Stimulated activated naive CD8-positive, alpha-beta T cell treated with anti-CD3 and anti-CD28 coated beads, Interleukin-15, Interleukin-2, amounts not matched to agents 100 ng/mL and 50 ng/mL, for 24 hours (primary cell): ENCODE measurements around the gene KATNAL2.
"Not testable (repeated sequence)": the region's sequence is repeated elsewhere in the genome, so short reads cannot be mapped to it uniquely, and the experiment has no call there.

Experiments used
- H3K27ac Mint-ChIP-seq: one replicate; pipeline ENCODE4 v1.8.0; 2021; ENCODE audit warnings: mild to moderate bottlenecking, mixed read lengths
- H3K27me3 Mint-ChIP-seq: one replicate; pipeline ENCODE4 v1.8.0; 2021; ENCODE audit warnings: mixed read lengths
- H3K36me3 Mint-ChIP-seq: one replicate; pipeline ENCODE4 v1.8.0; 2021; ENCODE audit warnings: low read depth, mixed read lengths
- H3K4me1 Mint-ChIP-seq: one replicate; pipeline ENCODE4 v1.8.0; 2021; ENCODE audit warnings: low read depth, mixed read lengths
- H3K4me3 Mint-ChIP-seq: one replicate; pipeline ENCODE4 v1.8.0; 2021; ENCODE audit warnings: mild to moderate bottlenecking, mixed read lengths
- H3K9me3 Mint-ChIP-seq: one replicate; pipeline ENCODE4 v1.8.0; 2021; ENCODE audit warnings: mixed read lengths

KATNAL2 gene

GRCh38 chr18:46915800-46916550 lies 1.4 kb upstream of the KATNAL2 start:
- H3K4me3 Mint-ChIP-seq, result peak overlapping the region; percentile 92
- H3K4me1 Mint-ChIP-seq, result peaks cover 45% of the 10 kb centered on the region
- no peaks in the 10 kb centered on the region for H3K27me3 Mint-ChIP-seq
- H3K27ac Mint-ChIP-seq, result peak overlapping the region; percentile 91
- no peaks in the 10 kb centered on the region for H3K36me3 Mint-ChIP-seq
- no peaks in the 10 kb centered on the region for H3K9me3 Mint-ChIP-seq

- Mint-ChIP-seq H3K9me3 (no peaks in the 10 kb centered on the region), H3K27me3 (no peaks in the 10 kb centered on the region), H3K4me1 (peaks cover 45% of the 10 kb centered on the region), H3K27ac (peak overlapping the region; percentile 91), H3K4me3 (peak overlapping the region; percentile 92), H3K36me3 (no peaks in the 10 kb centered on the region)
Measured at GRCh38 chr18:46916551-46917107, 773 bp upstream of the KATNAL2 start.

GRCh38 chr18:46917803-46918600 lies 600 bp downstream of the KATNAL2 start:
- Mint-ChIP-seq H3K9me3 (no peaks in the 10 kb centered on the region), H3K4me1 (peaks cover 45% of the 10 kb centered on the region), H3K4me3 (peak overlapping the region; percentile 92), H3K27me3 (no peaks in the 10 kb centered on the region), H3K36me3 (no peaks in the 10 kb centered on the region), H3K27ac (peak overlapping the region; percentile 87)

GRCh38 chr18:46920067-46920466 lies 2.7 kb downstream of the KATNAL2 start:
- peaks cover 28% of the 10 kb centered on the region for H3K4me1 Mint-ChIP-seq
- no peak overlapping the region for H3K27ac Mint-ChIP-seq

GRCh38 chr18:46920653-46921052 lies 3.3 kb downstream of the KATNAL2 start:
- no peaks in the 10 kb centered on the region for H3K36me3 Mint-ChIP-seq

More at GRCh38 chr18:46920067-46920466, 2.7 kb downstream of the KATNAL2 start:
- Mint-ChIP-seq H3K36me3 (no peaks in the 10 kb centered on the region), H3K27me3 (no peaks in the 10 kb centered on the region), H3K9me3 (no peaks in the 10 kb centered on the region), H3K4me3 (no peak overlapping the region)

GRCh38 chr18:46939337-46939963 lies 22.0 kb downstream of the KATNAL2 start:
- Mint-ChIP-seq H3K27ac (no peak overlapping the region), H3K9me3 (no peaks in the 10 kb centered on the region), H3K27me3 (peaks cover 3% of the 10 kb centered on the region), H3K4me3 (no peak overlapping the region), H3K4me1 (no peaks in the 10 kb centered on the region), H3K36me3 (no peaks in the 10 kb centered on the region)

More at GRCh38 chr18:46920653-46921052, 3.3 kb downstream of the KATNAL2 start:
- H3K4me1 Mint-ChIP-seq, result peaks cover 23% of the 10 kb centered on the region
- no peaks in the 10 kb centered on the region for H3K9me3 Mint-ChIP-seq
- H3K27ac Mint-ChIP-seq, result no peak overlapping the region
- H3K4me3 Mint-ChIP-seq, result no peak overlapping the region
- no peaks in the 10 kb centered on the region for H3K27me3 Mint-ChIP-seq

- H3K27me3 Mint-ChIP-seq, result peaks cover 3% of the 10 kb centered on the region
- no peak overlapping the region for H3K4me3 Mint-ChIP-seq
- H3K27ac Mint-ChIP-seq, result no peak overlapping the region
- H3K4me1 Mint-ChIP-seq, result no peaks in the 10 kb centered on the region
- no peaks in the 10 kb centered on the region for H3K9me3 Mint-ChIP-seq
- H3K36me3 Mint-ChIP-seq, result no peaks in the 10 kb centered on the region
Measured at GRCh38 chr18:46939998-46940571, 22.7 kb downstream of the KATNAL2 start.

- Mint-ChIP-seq H3K36me3 (no peaks in the 10 kb centered on the region), H3K9me3 (no peaks in the 10 kb centered on the region), H3K27ac (no peak overlapping the region), H3K4me1 (no peaks in the 10 kb centered on the region), H3K4me3 (no peak overlapping the region), H3K27me3 (peaks cover 3% of the 10 kb centered on the region)
Measured at GRCh38 chr18:46942646-46943045, 25.2 kb downstream of the KATNAL2 start.

- no peaks in the 10 kb centered on the region for H3K36me3 Mint-ChIP-seq
Measured at GRCh38 chr18:46946656-46947282, 29.4 kb downstream of the KATNAL2 start.

GRCh38 chr18:46950064-46950656 lies 32.8 kb downstream of the KATNAL2 start:
- H3K27ac Mint-ChIP-seq, result no peak overlapping the region
- H3K4me3 Mint-ChIP-seq, result no peak overlapping the region
- no peaks in the 10 kb centered on the region for H3K9me3 Mint-ChIP-seq
- H3K36me3 Mint-ChIP-seq, result no peaks in the 10 kb centered on the region
- H3K27me3 Mint-ChIP-seq, result peaks cover 7% of the 10 kb centered on the region
- no peaks in the 10 kb centered on the region for H3K4me1 Mint-ChIP-seq

More at GRCh38 chr18:46946656-46947282, 29.4 kb downstream of the KATNAL2 start:
- H3K27me3 Mint-ChIP-seq, result peaks cover 9% of the 10 kb centered on the region
- H3K9me3 Mint-ChIP-seq, result no peaks in the 10 kb centered on the region
- H3K27ac Mint-ChIP-seq, result no peak overlapping the region
- no peaks in the 10 kb centered on the region for H3K4me1 Mint-ChIP-seq
- H3K4me3 Mint-ChIP-seq, result no peak overlapping the region

GRCh38 chr18:46953195-46953594 lies 35.8 kb downstream of the KATNAL2 start:
- Mint-ChIP-seq H3K9me3 (no peaks in the 10 kb centered on the region), H3K4me3 (no peak overlapping the region), H3K27me3 (peaks cover 7% of the 10 kb centered on the region), H3K36me3 (no peaks in the 10 kb centered on the region), H3K4me1 (no peaks in the 10 kb centered on the region), H3K27ac (no peak overlapping the region)

- Mint-ChIP-seq H3K4me1 (no peaks in the 10 kb centered on the region), H3K9me3 (peaks cover 8% of the 10 kb centered on the region), H3K36me3 (no peaks in the 10 kb centered on the region), H3K27ac (no peak overlapping the region), H3K27me3 (peaks cover 5% of the 10 kb centered on the region), H3K4me3 (no peak overlapping the region)
Measured at GRCh38 chr18:46958209-46958608, 40.8 kb downstream of the KATNAL2 start.

GRCh38 chr18:46963656-46964578 lies 46.5 kb downstream of the KATNAL2 start:
- H3K27ac Mint-ChIP-seq, H3K27me3 Mint-ChIP-seq, H3K4me1 Mint-ChIP-seq, H3K4me3 Mint-ChIP-seq: not testable (repeated sequence)
- Mint-ChIP-seq H3K9me3 (peaks cover 19% of the 10 kb centered on the region), H3K36me3 (peaks cover 11% of the 10 kb centered on the region)
